HG03064 (cell line): ENCODE results near the gene PDCD2.
"Not testable (repeated sequence)": the region's sequence is repeated elsewhere in the genome, so short reads cannot be mapped to it uniquely, and the experiment has no call there.

Source experiments
- ATAC-seq: cut with Tn5 transposase; IDR thresholded peaks from one replicate; pipeline ENCODE4 v1.9.1; 2021; ENCODE audit warnings: low read depth; ENCODE audit not compliant: unreplicated experiment

The PDCD2 gene

GRCh38 chr6:170552765-170553533 is 31.5 kb downstream of the PDCD2 start, which contains the start of gene PSMB1:
Gene PSMB1, minus strand, starts transcription at chr6:170553307. Its CDS starts 65 bp downstream, at chr6:170553242.
- ATAC-seq, result peak; percentile 51

- ATAC-seq, result no peak
Observed at GRCh38 chr6:170545405-170545804, 39.0 kb downstream of the PDCD2 start.

GRCh38 chr6:170542031-170542719 is 42.3 kb downstream of the PDCD2 start:
- no peak for ATAC-seq

- no peak for ATAC-seq
Observed at GRCh38 chr6:170537329-170537728, 47.1 kb downstream of the PDCD2 start.

GRCh38 chr6:170536671-170537070 is 47.8 kb downstream of the PDCD2 start:
- no peak for ATAC-seq

GRCh38 chr6:170535004-170535403 is 49.4 kb downstream of the PDCD2 start:
- no peak for ATAC-seq

- ATAC-seq, result no peak
Observed at GRCh38 chr6:170533792-170534191, 50.6 kb downstream of the PDCD2 start.

GRCh38 chr6:170532867-170533488 is 51.5 kb downstream of the PDCD2 start:
- ATAC-seq, result no peak

- peak; percentile 72 for ATAC-seq
Observed at GRCh38 chr6:170529839-170530469, 54.5 kb downstream of the PDCD2 start.

GRCh38 chr6:170527995-170528394 is 56.4 kb downstream of the PDCD2 start:
- not testable (repeated sequence) for ATAC-seq

GRCh38 chr6:170525795-170526194 is 58.6 kb downstream of the PDCD2 start:
- ATAC-seq, result no peak
